GM21423 (cell line): ENCODE results near the gene IDI1.

Experiments
- ATAC-seq: cut with Tn5 transposase; IDR thresholded peaks from one replicate; pipeline ENCODE4 v1.9.1; 2021; ENCODE audit warnings: mild to moderate bottlenecking, moderate library complexity; ENCODE audit not compliant: unreplicated experiment

Gene IDI1

GRCh38 chr10:996031-996430 is 52.9 kb downstream of the IDI1 start:
- ATAC-seq = no peak

GRCh38 chr10:995559-995926 is 53.4 kb downstream of the IDI1 start:
- no peak for ATAC-seq

GRCh38 chr10:994836-995558 is 53.9 kb downstream of the IDI1 start:
- no peak for ATAC-seq

GRCh38 chr10:992871-993270 is 56.0 kb downstream of the IDI1 start:
- ATAC-seq = no peak

GRCh38 chr10:992467-992866 is 56.5 kb downstream of the IDI1 start:
- no peak for ATAC-seq

- no peak for ATAC-seq
Observed at GRCh38 chr10:990808-991207, 58.1 kb downstream of the IDI1 start.
